ENCODE data around the gene NEK2.

NEK2 gene

DNA sequence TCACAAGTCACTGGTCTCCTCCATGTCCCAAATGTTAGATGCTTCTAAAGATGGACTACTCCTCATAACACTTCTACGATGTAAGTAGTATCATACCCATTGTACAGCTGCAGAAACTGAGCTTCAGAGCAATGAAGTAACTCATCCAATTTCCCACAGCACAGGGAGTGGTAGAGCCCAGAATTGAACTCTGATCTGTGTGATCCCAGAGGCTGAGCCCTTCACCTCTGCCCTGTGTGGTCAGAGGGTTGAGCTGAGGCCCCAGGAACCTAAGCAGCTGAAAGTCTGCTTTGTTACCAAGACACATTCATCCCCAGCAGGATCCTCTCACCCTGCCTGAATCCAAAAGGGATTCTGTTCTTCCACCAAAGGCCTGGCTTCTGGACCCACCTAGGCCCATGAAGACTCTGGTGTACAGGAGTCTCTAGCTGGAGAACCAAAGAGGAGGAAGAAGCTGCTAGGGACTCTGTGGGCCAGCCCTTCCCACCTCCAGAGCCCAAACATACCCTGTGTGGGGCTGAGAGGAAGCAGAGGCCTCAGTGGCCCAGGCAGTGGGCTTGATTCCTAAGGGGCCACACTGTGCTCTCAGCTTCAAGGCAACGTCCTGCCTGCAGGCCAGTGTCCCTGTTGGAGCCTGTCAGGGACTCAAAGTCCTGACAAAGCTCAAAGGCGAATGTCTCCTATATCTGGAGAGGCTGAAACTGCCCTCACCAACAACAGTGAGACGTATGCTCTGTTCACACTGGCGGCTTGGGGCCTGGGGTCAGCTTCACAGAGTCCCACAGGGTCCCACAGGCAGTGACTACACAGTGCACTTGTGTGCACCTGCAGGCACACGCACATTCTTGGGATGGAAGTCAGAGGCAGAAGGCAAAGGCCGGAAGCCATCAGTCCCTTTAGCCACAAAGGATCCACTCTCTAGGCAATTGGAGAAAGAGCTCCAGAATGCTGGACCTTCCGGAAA lies 56.1 kb downstream of the NEK2 start:
- H3K36me3 ChIP-seq (ENCODE audit: control insufficient read depth, insufficient read depth, low read length) = no peaks in the 10 kb centered on the region
- H3K9ac ChIP-seq (ENCODE audit: low read length) = no peak overlapping the region
- no peaks in the 10 kb centered on the region for H3K27me3 ChIP-seq (ENCODE audit: control insufficient read depth, insufficient read depth, low read length)
- no peaks in the 10 kb centered on the region for H3K4me1 ChIP-seq (ENCODE audit: control insufficient read depth, insufficient read depth, low read length)
- H3K27ac ChIP-seq (ENCODE audit: low read depth, low read length) = no peak overlapping the region
- no peak overlapping the region for H3K4me3 ChIP-seq (ENCODE audit: low read length)

DNA sequence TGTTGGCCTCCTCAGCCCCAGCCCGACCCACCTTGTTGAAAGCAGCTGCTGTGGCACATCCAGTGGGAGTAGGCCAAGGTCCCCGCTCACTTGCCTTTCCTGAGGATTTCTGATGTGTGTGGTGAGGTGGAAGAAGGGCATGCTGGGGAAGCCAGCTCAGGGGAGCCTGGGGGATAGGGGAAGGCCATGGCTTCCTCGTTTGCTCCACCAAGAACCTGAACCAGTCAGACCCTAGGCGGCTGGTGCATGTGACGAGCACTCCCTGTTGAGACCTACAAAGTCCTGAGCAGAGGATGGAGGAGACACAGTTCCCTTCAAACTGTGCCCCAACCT lies 58.5 kb downstream of the NEK2 start:
- Histone ChIP-seq H3K4me3 (ENCODE audit: low read length) (no peak overlapping the region), H3K4me1 (ENCODE audit: control insufficient read depth, insufficient read depth, low read length) (no peaks in the 10 kb centered on the region), H3K27me3 (ENCODE audit: control insufficient read depth, insufficient read depth, low read length) (no peaks in the 10 kb centered on the region), H3K27ac (ENCODE audit: low read depth, low read length) (peak overlapping the region; percentile 30), H3K9ac (ENCODE audit: low read length) (no peak overlapping the region), H3K36me3 (ENCODE audit: control insufficient read depth, insufficient read depth, low read length) (no peaks in the 10 kb centered on the region)

DNA sequence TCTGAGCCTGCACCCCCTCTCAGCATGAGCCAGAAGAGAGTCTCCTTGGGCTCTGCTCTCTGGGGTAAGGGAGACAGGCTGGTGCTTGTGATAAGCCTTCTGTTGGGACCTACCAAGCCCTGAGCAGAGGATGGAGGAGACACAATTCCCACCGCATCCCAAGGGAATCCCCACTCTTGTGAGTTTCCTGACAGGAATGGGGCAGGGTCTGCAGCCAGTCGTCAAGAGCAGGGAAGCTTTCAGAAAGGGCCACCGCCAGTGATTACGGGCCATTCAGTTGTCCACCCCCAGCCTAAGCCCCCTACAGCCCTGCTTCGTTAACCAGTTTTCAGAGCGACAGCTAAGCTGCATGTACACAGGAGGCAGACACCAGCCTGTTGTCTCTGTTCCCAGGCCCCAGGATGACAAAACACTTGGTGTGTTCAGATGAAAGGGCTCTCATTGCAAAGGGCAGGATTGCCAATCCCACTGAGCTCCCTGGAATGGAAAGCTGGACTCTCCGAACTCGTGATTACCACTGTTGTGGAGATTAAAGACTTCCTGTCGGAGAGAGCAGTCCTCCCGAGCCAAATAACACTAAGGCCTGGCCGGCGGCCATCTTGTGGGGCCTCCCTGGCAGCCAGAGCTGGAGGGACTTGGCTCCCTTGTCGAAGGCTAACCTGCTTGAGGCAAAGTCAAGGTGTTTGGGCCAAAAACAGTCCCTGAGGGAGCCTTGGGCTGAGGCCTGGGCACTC lies 59.0 kb downstream of the NEK2 start:
- H3K27ac ChIP-seq (ENCODE audit: low read depth, low read length) = peak overlapping the region; percentile 30
- H3K27me3 ChIP-seq (ENCODE audit: control insufficient read depth, insufficient read depth, low read length) = no peaks in the 10 kb centered on the region
- H3K4me3 ChIP-seq (ENCODE audit: low read length) = no peak overlapping the region
- H3K4me1 ChIP-seq (ENCODE audit: control insufficient read depth, insufficient read depth, low read length) = no peaks in the 10 kb centered on the region
- H3K9ac ChIP-seq (ENCODE audit: low read length) = no peak overlapping the region
- no peaks in the 10 kb centered on the region for H3K36me3 ChIP-seq (ENCODE audit: control insufficient read depth, insufficient read depth, low read length)

DNA sequence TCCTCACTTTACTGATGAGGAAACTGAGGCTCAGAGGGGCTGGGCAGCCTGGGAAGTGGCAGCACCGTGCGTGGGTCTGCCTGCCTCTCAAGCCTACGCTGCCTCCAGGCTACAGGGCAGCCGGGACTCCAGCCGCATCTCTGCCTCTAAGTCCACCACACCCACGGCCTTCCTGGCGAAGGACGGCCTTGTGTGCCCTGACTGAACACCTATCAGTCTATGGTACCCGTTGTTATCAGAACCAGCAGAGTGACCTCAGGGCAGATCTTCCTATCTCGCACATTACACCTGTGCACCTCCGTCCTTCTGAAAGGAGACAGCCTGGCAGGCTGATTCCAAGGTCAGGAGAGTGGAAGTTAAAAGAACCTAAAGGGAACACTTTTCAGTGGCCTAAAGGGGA lies 60.8 kb downstream of the NEK2 start:
- Histone ChIP-seq H3K27ac (ENCODE audit: low read depth, low read length) (no peak overlapping the region), H3K9ac (ENCODE audit: low read length) (no peak overlapping the region), H3K27me3 (ENCODE audit: control insufficient read depth, insufficient read depth, low read length) (no peaks in the 10 kb centered on the region), H3K36me3 (ENCODE audit: control insufficient read depth, insufficient read depth, low read length) (no peaks in the 10 kb centered on the region), H3K4me3 (ENCODE audit: low read length) (no peak overlapping the region), H3K4me1 (ENCODE audit: control insufficient read depth, insufficient read depth, low read length) (no peaks in the 10 kb centered on the region)

DNA sequence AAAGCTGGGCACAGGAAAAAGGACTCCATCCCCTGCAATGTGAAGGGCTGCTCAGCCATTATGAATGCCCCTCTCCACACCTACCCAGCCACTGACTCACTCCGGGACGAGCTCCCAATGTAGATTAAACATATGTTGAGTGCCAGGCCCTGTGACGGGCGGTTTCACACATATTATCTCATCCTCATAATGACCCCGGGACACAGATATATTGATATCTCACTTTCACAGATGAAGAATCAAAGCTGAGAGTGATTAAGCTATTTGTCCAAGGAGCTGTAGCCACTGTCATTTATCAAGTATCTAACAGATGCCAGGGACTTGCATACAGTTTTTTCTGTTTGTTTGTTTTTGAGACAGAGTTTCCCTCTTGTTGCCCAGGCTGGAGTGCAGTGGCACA lies 61.5 kb downstream of the NEK2 start:
- Histone ChIP-seq H3K27ac (ENCODE audit: low read depth, low read length) (no peak overlapping the region), H3K9ac (ENCODE audit: low read length) (no peak overlapping the region), H3K4me1 (ENCODE audit: control insufficient read depth, insufficient read depth, low read length) (no peaks in the 10 kb centered on the region)

DNA sequence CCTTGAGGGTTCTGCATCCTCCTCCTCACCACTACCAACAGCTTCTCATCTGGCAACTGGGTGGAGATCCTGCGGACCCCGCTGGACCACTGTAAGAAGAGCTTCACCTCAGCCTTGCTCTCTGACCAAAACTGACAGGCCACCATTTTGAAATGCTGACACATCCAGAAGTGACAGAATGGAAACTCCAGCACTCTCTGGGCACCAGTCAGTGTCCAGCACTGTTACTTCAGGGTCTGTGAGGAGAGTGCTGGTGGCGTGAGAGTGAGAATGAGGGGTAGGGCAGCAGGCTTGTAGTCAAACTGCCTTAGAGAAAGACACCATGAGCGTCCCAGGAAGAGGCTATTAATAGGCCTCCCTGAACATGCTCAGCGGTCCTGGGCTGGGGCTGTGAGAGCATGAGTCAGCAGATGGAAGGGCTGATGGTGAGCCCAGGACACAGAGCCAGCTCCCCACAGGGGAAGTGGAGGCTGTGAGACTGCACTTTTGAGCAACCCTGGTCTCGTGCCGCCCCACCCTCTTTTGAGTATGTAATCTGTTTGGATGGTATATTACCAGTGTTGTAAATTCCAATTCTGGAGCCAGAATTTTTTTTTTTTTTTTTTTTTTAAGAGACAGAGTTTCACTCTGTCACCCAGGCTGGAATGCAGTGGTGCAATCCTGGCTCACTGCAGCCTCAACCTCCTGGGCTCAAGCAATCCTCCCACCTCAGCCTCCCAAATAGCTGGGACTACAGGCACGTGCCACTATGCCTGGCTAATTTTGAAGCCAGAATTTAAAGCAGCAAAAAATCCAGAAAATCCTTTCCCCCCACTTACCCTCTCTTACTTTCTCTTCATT lies 62.1 kb downstream of the NEK2 start:
- Histone ChIP-seq H3K4me1 (ENCODE audit: control insufficient read depth, insufficient read depth, low read length) (no peaks in the 10 kb centered on the region), H3K36me3 (ENCODE audit: control insufficient read depth, insufficient read depth, low read length) (no peaks in the 10 kb centered on the region), H3K27me3 (ENCODE audit: control insufficient read depth, insufficient read depth, low read length) (no peaks in the 10 kb centered on the region), H3K9ac (ENCODE audit: low read length) (no peak overlapping the region), H3K27ac (ENCODE audit: low read depth, low read length) (peak overlapping the region; percentile 44), H3K4me3 (ENCODE audit: low read length) (no peak overlapping the region)

More for the DNA sequence above, 61.5 kb downstream of the NEK2 start:
- Histone ChIP-seq H3K4me3 (ENCODE audit: low read length) (no peak overlapping the region), H3K27me3 (ENCODE audit: control insufficient read depth, insufficient read depth, low read length) (no peaks in the 10 kb centered on the region), H3K36me3 (ENCODE audit: control insufficient read depth, insufficient read depth, low read length) (no peaks in the 10 kb centered on the region)

DNA sequence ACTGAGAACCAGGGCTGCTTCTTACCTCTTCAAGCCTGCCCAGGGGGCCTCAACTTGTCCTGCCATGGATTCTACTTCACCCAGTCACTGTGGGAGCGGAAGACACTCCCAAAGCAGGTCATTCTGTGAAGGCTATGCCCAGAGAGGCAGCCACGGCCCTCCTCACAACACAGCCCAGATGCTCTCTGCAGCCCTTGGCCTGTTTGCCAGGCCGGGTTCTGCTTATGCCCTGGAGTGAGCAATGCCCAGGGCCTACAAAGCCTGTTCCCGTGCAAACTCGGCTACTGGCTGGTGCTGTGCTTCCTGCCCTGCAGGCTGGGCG lies 62.7 kb downstream of the NEK2 start:
- H3K9ac ChIP-seq (ENCODE audit: low read length) = no peak overlapping the region
- H3K36me3 ChIP-seq (ENCODE audit: control insufficient read depth, insufficient read depth, low read length) = no peaks in the 10 kb centered on the region
- H3K27ac ChIP-seq (ENCODE audit: low read depth, low read length) = no peak overlapping the region
- no peak overlapping the region for H3K4me3 ChIP-seq (ENCODE audit: low read length)
- no peaks in the 10 kb centered on the region for H3K27me3 ChIP-seq (ENCODE audit: control insufficient read depth, insufficient read depth, low read length)
- H3K4me1 ChIP-seq (ENCODE audit: control insufficient read depth, insufficient read depth, low read length) = no peaks in the 10 kb centered on the region
